ENCODE measurements around the gene C1QC.
"Not testable (repeated sequence)": the region's sequence is repeated elsewhere in the genome, so short reads cannot be mapped to it uniquely, and the experiment has no call there.

Gene C1QC

DNA sequence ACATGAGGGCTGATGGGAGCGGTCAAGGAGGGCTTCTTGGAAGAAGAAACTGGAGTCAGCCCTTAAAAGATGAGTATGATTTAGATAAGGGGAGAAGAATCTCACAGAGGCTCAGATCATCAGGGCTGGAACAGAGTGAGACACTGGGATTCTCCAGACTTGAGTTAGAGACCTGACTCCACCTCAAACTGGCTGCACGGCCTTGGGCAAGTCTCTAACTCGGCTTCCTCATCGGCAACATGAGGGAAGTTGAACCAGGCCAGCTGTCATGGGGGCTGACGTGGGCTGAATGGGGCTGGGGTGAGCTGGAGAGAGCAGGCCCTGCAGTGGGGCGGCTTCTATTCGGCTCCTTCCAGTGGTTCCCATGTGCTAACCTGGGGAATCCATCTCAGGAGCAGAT is 2.5 kb downstream of the C1QC start:
- DNase-seq (ENCODE audit: insufficient read length, low spot score) (no peak), FAIRE-seq (no peak)

DNA sequence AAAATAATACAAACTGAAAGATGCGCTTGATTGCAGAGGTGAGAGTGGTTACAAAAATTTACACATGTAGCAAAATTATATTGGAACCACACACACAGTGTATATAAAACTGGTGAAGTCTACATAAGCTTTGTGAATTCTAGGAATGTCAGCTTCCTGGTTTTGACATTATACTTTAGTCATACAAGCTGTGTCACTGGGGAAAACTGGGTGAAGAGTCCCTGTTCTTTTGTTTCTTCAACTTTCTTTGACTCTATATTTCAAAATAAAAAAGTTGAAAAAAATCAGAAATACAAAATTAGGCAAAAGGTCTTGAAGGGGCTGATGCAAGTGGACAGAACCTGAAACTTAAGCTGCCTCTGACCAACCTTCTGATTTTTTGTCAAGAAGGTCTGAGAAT is 3.0 kb downstream of the C1QC start:
- no peak for FAIRE-seq
- DNase-seq (ENCODE audit: insufficient read length, low spot score): no peak

DNA sequence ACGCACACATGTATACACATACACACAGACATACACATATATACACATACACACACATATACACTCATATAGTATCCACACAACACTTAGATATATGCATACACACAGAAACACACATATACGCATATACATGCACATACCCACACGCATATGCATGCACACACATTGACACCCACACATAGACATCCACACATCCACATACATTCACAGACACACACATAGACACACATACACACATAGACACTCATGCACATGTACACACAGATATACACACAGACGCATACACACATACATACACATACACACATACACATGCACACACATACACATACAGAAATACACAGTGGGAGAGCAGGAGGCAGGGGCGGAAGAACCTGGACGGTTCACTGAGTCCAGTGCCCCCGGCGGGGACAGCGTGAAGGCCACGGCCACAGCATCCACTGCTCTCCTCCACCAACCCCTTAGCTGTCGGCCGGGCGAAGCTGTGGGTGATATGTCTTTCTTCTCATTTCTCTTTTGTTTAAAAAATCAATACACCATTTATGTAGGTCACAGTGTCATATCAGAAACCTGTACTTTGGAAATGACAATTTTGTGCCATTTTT is 6.8 kb downstream of the C1QC start:
- no peak for DNase-seq (ENCODE audit: insufficient read length, low spot score)
- FAIRE-seq: peak; percentile 85

DNA sequence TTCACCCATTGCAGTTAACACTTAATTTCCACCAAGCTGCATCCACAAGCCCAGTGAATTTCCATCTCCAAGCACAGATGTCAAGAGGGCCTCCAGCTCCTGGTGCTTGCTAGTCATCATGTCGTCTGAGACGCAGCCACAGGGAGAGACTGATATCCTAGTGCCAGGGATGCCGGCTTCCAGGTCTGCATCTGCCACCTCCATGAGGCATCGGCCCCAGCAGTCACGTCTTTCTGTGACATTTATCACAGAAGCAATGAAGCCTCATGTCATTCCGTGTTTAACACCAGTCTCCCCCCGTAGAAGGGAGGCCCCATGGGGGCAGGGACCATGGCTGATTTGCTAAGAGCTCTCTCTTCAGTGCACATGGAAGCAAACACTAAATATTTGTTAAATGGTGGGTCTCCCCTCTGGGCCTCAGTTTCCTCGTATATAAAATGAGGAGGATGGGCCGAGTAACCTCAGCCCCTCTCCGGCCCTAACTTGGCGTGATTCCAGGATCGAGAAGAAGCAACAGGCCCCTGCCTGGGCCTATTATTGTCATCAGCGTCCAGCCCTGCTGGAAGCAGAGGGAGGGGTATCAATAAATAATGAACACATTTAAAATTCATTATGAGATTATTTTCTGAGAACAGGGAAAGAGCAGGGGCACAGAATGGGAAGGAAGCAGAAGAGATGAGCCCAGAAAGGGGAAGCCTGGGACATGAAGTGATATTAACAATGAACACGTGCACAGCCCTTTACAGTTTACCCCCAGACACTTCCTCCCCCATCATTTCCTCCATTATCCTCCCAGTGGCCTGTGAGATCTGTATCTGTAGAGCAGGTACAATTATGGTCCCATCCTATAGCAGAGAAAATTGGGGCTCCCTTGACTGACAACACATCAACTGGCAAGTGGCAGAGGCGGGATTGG is 8.8 kb downstream of the C1QC start:
- FAIRE-seq: no peak
- DNase-seq (ENCODE audit: insufficient read length, low spot score): no peak

DNA sequence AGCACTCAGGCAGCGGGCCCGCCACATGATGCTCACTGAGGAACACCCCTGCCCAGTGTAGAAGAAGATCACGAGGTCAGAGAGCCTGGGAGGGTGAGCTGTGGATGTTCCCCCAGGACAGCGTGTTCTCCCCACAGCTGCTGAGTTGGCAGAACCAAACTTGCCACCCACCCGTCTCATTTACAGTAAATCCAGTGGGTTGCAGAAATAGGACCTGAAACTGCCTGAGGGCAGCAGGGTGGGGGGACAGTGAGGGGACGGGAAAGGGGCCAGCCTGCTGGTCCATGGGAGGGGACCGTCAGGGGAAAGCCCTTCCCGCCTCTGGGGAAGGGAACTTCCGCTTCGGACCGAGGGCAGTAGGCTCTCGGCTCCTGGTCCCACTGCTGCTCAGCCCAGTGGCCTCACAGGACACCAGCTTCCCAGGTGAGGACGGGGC is 9.5 kb downstream of the C1QC start, which contains the start of gene C1QB:
Gene C1QB, plus strand, starts transcription at position 356 of the 436 bp plus-strand sequence. CDS start 6,227 bp downstream, outside the sequence.
- no peak for FAIRE-seq
- DNase-seq (ENCODE audit: insufficient read length, low spot score): no peak

DNA sequence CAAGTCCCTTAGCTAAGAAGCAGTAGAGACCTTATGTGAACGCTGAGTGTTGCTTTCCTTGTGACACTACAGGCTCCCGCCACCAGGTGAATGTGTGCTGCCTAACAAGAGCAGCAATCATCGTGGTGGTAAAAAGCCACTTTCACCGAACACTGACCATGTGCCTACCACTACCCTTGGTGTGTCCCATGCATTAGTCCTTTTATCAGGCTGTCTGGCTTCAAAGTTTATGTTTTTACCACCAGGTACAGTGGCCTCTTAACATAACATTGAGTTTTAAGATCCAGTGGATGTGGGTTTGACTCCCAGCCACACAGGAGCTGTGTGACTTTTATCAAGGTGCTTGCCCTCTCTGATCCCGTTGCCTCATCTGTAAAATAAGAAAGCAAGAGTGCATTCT is 11.3 kb downstream of the C1QC start:
- FAIRE-seq (no peak), DNase-seq (ENCODE audit: insufficient read length, low spot score) (no peak)

DNA sequence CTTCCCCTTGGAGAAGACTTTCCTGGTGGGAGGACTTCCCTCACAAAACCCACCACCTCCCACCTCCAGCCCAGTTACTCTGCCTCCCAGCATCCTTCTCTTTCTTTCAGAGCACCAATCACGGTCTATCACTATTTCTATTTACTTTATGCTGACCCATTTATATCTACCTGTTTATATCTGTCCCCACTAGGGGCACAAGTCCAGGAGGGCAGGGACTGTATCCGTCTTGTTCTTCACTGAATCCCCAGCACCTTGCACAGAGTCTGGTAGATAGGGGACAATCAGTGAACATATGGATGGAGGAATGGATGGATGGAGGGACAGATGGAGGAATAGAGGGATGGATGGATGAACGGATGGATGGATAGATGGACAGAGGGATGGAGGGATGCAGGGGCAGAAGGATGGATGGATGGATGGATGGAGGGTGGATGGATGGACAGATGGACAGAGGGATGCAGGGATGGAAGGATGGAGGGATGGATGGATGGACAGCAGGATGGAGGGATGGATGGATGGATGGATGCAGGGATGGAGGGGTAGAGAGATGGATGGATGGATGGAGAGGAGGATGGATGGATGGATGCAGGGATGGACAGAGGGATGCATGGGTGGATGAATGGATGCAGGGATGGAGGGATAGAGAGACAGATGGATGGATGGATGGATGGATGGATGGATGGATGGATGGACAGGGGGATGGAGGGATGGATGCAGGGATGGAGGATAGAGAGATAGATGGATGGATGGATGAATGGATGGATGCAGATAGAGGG is 15.1 kb downstream of the C1QC start:
- DNase-seq (ENCODE audit: insufficient read length, low spot score) (no peak), FAIRE-seq (peak; percentile 16)

DNA sequence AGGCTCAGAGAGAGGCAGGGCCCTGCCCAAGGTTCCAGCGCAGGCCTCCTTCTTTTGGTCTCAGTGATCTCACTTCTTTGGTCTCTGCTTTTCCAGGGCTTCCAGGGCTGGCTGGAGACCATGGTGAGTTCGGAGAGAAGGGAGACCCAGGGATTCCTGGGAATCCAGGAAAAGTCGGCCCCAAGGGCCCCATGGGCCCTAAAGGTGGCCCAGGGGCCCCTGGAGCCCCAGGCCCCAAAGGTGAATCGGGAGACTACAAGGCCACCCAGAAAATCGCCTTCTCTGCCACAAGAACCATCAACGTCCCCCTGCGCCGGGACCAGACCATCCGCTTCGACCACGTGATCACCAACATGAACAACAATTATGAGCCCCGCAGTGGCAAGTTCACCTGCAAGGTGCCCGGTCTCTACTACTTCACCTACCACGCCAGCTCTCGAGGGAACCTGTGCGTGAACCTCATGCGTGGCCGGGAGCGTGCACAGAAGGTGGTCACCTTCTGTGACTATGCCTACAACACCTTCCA is 17.3 kb downstream of the C1QC start:
- FAIRE-seq (no peak), DNase-seq (ENCODE audit: insufficient read length, low spot score) (no peak)

DNA sequence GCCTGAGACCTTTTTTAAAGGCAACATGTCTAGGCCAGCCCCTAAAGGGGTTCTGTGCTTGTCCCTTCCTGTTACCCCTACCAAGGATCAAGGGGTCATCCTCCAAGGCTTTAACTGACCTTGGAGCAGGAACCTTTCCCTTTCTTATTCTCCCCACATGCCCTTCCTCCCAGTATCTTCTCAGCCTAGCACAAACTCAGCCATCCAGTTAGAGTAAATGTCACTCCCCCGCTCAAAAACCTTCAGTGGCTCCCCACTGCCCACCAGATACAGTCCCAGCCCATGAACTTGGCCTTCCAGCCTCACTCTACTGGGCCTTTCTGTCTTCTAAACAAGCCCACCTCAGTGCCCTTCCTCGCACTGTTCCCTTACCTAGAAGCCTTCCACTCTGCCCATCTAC is 18.4 kb downstream of the C1QC start:
- FAIRE-seq: no peak
- no peak for DNase-seq (ENCODE audit: insufficient read length, low spot score)

DNA sequence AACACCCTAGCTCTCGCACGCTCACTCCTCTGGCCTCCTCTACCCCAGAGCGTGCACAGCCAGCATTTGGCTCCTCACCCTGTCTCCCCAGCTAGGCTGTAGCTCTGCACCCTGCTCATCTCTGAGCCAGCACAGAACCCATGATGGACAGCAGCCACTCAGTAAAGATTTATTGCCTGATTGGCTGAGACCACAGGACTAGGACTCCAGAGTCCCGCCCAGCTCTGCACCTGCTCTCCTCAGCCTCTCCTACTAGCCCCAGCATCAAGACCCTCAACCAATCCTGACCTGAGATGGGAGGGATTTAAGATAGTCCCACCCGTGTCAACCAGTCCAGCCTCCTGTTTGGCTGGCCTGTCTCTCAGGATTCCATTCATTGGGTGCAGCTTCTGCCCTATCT is 18.9 kb downstream of the C1QC start:
- no peak for FAIRE-seq
- peak; percentile 15 for DNase-seq (ENCODE audit: insufficient read length, low spot score)

DNA sequence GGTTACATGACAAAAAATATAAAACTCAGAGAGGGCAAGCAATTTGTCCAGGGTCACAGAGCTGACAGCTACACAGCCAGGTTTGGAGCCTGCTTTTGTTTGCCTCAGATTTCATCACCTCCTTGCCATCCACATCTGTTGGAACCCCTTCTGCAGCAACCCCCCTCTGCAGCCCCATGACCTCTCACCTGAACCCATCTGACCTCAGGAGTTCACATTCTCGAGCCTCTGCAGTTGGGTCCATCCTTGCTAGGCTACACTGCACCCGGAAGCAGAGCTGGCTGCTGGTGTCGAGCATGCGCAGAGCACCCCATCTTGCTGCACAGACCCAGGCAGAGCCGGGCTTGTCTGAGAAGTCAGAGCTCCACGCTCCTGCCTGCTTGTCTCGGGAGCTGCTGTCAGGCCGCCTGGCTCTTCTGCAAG is 19.6 kb downstream of the C1QC start:
- FAIRE-seq (no peak), DNase-seq (ENCODE audit: insufficient read length, low spot score) (no peak)

DNA sequence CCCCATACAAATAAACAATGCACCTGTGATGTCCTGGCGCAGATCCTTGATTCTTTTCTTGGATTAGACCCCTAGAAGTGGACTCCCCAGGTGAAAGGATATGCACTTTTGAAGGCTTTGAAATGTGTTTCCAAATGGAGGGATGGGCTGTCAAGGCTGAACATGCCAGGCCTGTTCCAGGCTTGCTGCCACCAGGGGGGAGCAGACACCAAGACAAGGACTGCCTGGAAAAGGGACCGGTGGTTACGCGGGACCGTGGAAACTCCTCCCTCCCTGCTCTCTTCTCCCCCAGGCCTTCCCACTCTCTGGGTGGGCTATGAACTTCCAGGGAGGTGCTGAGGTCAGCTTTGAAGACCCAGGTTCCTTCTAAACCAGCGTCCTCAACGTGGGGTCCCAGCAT is 22.3 kb downstream of the C1QC start:
- peak; percentile 34 for DNase-seq (ENCODE audit: insufficient read length, low spot score)
- FAIRE-seq: peak; percentile 36

DNA sequence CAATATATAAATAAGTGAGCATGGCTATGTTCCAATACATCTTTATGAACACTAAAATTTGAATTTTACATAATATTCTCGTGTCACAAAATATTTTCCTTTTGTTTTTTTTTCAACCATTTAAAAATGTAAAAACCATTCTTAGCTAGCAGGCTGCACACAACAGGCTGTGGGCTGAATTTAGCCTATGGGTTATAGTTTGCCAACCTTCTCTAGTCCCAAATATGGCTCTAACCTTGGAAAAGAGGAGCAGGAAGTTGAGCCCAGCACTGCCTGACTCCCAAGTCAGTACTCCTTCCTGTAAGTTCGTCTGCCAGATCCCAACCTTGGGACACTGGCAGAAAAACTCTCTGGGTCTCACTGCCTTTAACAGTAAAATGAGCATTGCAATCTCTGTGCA is 23.0 kb downstream of the C1QC start:
- FAIRE-seq (no peak), DNase-seq (ENCODE audit: insufficient read length, low spot score) (no peak)

DNA sequence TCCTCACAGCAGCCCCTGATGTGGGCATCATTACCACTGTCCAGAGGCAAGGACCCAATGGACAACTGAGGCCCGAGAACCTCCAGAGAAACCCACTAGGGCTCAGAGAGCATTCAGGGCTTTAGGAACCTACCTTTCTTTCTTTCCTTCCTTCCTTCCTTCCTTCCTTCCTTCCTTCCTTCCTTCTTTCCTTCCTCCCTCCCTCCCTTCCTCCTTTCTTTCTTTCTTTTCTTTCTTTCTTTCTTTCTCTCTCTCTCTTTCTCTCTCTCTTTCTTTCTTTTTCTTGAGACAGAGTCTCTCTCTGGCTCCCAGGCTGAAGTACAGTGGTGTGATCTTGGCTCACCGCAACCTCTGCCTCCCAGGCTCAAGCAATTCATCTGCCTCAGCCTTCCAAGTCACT is 25.4 kb downstream of the C1QC start:
- not testable (repeated sequence) for DNase-seq (ENCODE audit: insufficient read length, low spot score); FAIRE-seq

DNA sequence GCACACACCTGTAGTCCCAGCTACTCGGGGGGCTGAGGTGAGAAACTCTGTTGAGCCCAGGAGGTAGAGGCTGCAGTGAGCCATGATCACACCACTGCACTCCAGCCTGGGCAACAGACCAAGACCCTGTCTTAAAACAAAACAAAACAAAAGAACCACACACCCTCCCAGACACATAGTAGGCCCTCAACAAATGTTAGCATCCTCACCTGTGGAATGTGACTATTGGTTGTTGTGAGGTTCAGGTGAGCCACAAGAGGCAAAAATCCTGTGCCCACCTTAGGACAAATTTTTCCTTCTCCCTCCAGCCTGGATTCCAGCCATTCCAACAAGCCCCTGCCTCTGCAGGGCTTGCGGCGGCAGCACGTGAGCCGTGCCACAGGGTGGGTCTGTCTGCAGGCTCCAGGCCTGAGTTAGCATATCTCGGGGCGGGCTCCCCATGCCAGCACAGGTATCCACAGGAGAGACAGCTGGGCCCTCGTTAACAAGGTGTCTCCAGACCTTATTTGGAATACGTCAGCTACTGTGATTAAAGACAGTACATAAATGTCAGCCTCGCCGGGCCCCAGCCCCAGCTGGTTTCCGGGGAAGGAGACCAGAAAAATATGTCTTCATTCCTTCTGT is 27.0 kb downstream of the C1QC start:
- no peak for FAIRE-seq
- DNase-seq (ENCODE audit: insufficient read length, low spot score): no peak

DNA sequence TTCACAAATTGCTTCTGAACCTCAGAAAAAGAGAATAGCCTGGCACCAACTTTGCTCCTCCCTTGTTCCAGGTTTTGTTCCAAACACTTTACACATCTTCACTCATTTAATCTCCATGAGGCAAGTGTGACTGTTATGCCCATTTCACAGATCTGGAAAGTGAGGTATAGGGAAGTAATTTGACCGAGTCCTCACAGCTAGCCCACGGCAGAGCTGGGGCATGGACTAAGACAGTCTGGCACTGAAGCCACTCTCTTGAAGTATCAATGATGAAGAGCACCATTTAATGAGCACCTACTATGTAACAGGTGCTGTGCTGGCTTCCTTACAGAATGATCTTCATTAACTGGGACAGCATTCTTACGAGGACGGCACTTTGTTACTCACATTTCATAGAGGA is 28.6 kb downstream of the C1QC start:
- DNase-seq (ENCODE audit: insufficient read length, low spot score) (no peak), FAIRE-seq (no peak)

DNA sequence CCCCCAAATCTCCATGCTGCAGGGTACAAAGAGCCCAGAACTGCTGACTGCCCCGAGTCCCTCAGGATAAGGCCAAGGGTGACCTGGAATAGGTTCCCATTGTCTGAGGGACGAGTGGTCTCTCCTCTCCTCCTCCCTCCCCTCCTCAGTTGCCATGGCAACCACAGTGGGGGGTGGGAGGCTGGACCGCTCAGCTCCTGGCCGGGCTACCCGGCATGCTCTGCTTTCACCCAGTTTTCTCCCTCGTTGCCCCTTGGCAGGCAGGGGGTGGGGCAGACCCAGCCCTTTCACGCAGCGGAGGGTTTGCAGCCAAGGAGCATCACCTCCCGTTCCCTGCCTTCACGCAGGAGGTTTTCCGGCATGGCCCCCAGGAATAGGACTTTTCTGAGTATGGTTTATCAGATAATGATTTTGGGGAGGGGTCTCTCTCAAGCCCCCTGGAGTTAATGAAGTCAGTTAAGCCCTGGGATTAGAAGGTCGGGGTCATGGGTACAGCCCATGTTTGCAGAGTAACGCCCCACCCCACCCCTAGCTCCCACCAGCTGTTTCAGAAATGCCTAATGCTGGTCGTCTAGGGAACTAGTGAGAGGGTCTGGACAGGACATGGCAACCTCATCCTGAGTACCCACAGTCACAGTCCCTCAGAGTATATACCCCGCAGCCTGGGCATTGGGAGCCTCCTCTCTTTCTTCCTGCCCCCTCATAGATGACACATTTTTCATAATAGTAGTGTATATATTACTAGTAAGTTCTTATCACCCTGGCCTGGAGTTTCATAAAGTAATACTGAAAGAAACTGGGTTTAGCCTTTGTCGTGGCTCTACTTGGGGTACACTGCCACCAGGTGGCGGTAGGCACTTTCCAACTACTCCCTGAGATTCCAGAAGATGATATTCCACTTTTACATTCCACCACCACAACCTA is 30.3 kb downstream of the C1QC start:
- peak; percentile 41 for DNase-seq (ENCODE audit: insufficient read length, low spot score)
- FAIRE-seq: no peak

DNA sequence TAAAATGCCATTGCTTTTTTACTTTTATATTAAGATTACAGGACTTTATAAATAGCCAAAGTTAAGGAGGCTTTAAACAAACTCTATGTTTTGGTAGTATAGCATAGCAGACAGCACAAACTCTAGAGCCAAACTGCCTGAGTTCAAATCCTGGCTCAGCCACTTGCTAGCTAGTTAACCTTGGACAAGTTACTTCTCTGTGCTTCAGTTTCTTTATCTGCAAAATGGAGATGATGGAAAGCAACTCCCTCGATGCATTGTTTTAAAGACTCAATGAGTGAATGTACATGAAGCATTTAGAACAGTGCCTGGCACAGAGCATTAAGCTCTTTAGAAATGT is 30.9 kb downstream of the C1QC start:
- DNase-seq (ENCODE audit: insufficient read length, low spot score) (no peak), FAIRE-seq (no peak)

DNA sequence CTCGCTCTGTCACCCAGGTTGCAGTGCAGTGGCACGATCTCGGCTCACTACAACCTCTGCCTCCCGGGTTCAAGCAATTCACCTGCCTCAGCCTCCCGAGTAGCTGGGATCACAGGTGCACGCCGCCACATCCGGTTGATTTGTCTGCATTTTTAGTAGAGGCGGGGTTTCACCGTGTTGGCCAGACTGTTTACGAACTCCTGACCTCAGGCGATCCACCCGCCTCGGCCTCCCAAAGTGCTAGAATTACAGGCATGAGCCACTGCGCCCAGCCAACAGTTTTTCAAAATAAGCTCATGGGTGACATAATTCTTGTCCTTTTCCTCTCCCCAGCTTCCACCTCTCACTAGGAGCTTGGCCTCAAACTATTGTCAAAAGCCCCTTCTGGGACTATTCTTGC is 32.7 kb downstream of the C1QC start:
- not testable (repeated sequence) for FAIRE-seq; DNase-seq (ENCODE audit: insufficient read length, low spot score)

Data from HTR-8/SVneo (cell line).